Tibial artery (tissue), 4 donors: ENCODE results near the gene LGR5.

Experiments used
- DNase-seq, 2 donors: peaks; one replicate each; pipeline ENCODE4 v3.0.0-alpha.2; 2019
- H3K27ac ChIP-seq, 2 donors: fragments of 200-600 bp; sonication (generic) in 1 of 2; 1 replicate in 1 of 2; 2 replicates in 1 of 2; pipeline ENCODE4 v1.5.1; 2018 to 2019; ENCODE audit warnings: mild to moderate bottlenecking in 1 of 2
- H3K27me3 ChIP-seq, 2 donors: fragments of 200-600 bp; sonication (generic) in 1 of 2; one replicate each; pipeline versions ENCODE4 v1.5.1 to v1.6.0; 2016 to 2019
- H3K36me3 ChIP-seq, 3 donors: fragments of 200-600 bp; sonication (generic) in 2 of 3; one replicate each; pipeline ENCODE4 v1.5.1; 2016 to 2019; ENCODE audit warnings: mild to moderate bottlenecking in 2 of 3
- H3K4me1 ChIP-seq, 4 donors: fragments of 200-600 bp; sonication (generic) in 2 of 4; 1 replicate in 3 of 4; 2 replicates in 1 of 4; pipeline ENCODE4 v1.5.1; 2016 to 2019
- H3K4me3 ChIP-seq, 2 donors: fragments of 200-600 bp; sonication (generic) in 1 of 2; 1 replicate in 1 of 2; 2 replicates in 1 of 2; pipeline ENCODE4 v1.5.1; 2018 to 2019; ENCODE audit warnings: mild to moderate bottlenecking in 2 of 2
- H3K9me3 ChIP-seq, 3 donors: fragments of 200-600 bp; sonication (generic) in 1 of 3; one replicate each; pipeline ENCODE4 v1.5.1; 2016 to 2019
- CTCF ChIP-seq, 2 experiments: fragments of 200-600 bp in 1 of 2; fragments of 450-650 bp in 1 of 2; IDR thresholded peaks; one replicate each; pipeline ENCODE4 v1.5.1; 2017 to 2019; ENCODE audit warnings: antibody characterized with exemption in 2 of 2, mild to moderate bottlenecking in 1 of 2, moderate library complexity in 1 of 2
- intact Hi-C: fragments of 100-400 bp; cut with DNase I; formaldehyde crosslinking; loops from one replicate; pipeline ENCODE4 v1.15.0; 2023; ENCODE audit warnings: low total_unique reads

LGR5 gene

GRCh38 chr12:71465796-71466195, 26.2 kb downstream of the LGR5 start:
- no peaks in the 10 kb centered on the region for H3K27me3 ChIP-seq
- no peak overlapping the region for H3K4me3 ChIP-seq
- no peaks in the 10 kb centered on the region for H3K36me3 ChIP-seq
- intact Hi-C loops: no loop called here
- H3K27ac ChIP-seq: no peak overlapping the region
- no peak for DNase-seq
- no peak for TF ChIP-seq CTCF (IDR thresholded peaks at IDR 0.05)
- H3K4me1 ChIP-seq: no peaks in the 10 kb centered on the region
- no peaks in the 10 kb centered on the region for H3K9me3 ChIP-seq

- Histone ChIP-seq H3K27ac (no peak overlapping the region), H3K9me3 (no peaks in the 10 kb centered on the region), H3K27me3 (no peaks in the 10 kb centered on the region), H3K4me1 (no peaks in the 10 kb centered on the region), H3K36me3 (no peaks in the 10 kb centered on the region), H3K4me3 (no peak overlapping the region)
- no peak for DNase-seq
- no peak for TF ChIP-seq CTCF (IDR thresholded peaks at IDR 0.05)
- intact Hi-C loops: no loop called here
Observed at GRCh38 chr12:71469258-71469750, 29.7 kb downstream of the LGR5 start.

GRCh38 chr12:71472441-71472911, 32.9 kb downstream of the LGR5 start:
- intact Hi-C loops: no loop called here
- H3K27me3 ChIP-seq: no peaks in the 10 kb centered on the region
- H3K27ac ChIP-seq: no peak overlapping the region
- TF ChIP-seq CTCF (IDR thresholded peaks at IDR 0.05): no peak
- H3K36me3 ChIP-seq: no peaks in the 10 kb centered on the region
- peaks cover 0 to 29% (median 10%) of the 10 kb centered on the region in 4 donors for H3K4me1 ChIP-seq
- no peak overlapping the region for H3K4me3 ChIP-seq
- H3K9me3 ChIP-seq: no peaks in the 10 kb centered on the region
- DNase-seq: no peak

GRCh38 chr12:71474791-71475190, 35.2 kb downstream of the LGR5 start:
- no peaks in the 10 kb centered on the region for H3K27me3 ChIP-seq
- no peak for DNase-seq
- H3K9me3 ChIP-seq: no peaks in the 10 kb centered on the region
- H3K4me1 ChIP-seq: peaks cover 0 to 40% (median 11%) of the 10 kb centered on the region in 4 donors
- no peak for TF ChIP-seq CTCF (IDR thresholded peaks at IDR 0.05)
- no peaks in the 10 kb centered on the region for H3K36me3 ChIP-seq
- peak overlapping the region in 1 of 2 donors; percentile 70 for H3K27ac ChIP-seq
- intact Hi-C loops: no loop called here
- H3K4me3 ChIP-seq: no peak overlapping the region

- Histone ChIP-seq H3K27ac (peak overlapping the region; percentile 64 to 70), H3K27me3 (no peaks in the 10 kb centered on the region), H3K9me3 (no peaks in the 10 kb centered on the region), H3K4me1 (peaks cover 0 to 40% (median 11%) of the 10 kb centered on the region in 4 donors), H3K36me3 (no peaks in the 10 kb centered on the region), H3K4me3 (no peak overlapping the region)
- TF ChIP-seq CTCF (IDR thresholded peaks at IDR 0.05): no peak
- DNase-seq: peak; percentile 66 to 75
- intact Hi-C loops: no loop called here
Observed at GRCh38 chr12:71475280-71475679, 35.7 kb downstream of the LGR5 start.

- no peaks in the 10 kb centered on the region for H3K9me3 ChIP-seq
- intact Hi-C loops: no loop called here
- peaks cover 0 to 40% (median 11%) of the 10 kb centered on the region in 4 donors for H3K4me1 ChIP-seq
- no peaks in the 10 kb centered on the region for H3K36me3 ChIP-seq
- H3K4me3 ChIP-seq: no peak overlapping the region
- DNase-seq: peak; percentile 41 to 78
- no peak for TF ChIP-seq CTCF (IDR thresholded peaks at IDR 0.05)
- H3K27me3 ChIP-seq: no peaks in the 10 kb centered on the region
- peak overlapping the region; percentile 64 to 70 for H3K27ac ChIP-seq
Observed at GRCh38 chr12:71476513-71476912, 36.9 kb downstream of the LGR5 start.
